Heart right ventricle (tissue), 16 donors: ENCODE results near the gene FGF14. TPM values are rescaled to one million over a fixed set of nuclear protein-coding genes. Genes with fewer than 3 reads are reported as not detected.

ENCODE experiments used
- ATAC-seq, 8 donors: fragments of 200-7000 bp; cut with Tn5 transposase; one replicate each; pipeline ENCODE4 v1.9.1; 2020; ENCODE audit warnings: mild to moderate bottlenecking in 8 of 8, moderate library complexity in 8 of 8, moderate number of reproducible peaks in 1 of 8
- DNase-seq, 2 donors: peaks; one replicate each; pipeline ENCODE4 v3.0.0-alpha.2; 2020
- H3K27ac ChIP-seq, 10 donors: fragments of 200-600 bp; sonication (generic) in 2 of 10; one replicate each; pipeline versions ENCODE4 v1.5.0 to v1.8.0; 2020 to 2022; ENCODE audit warnings: mild to moderate bottlenecking in 3 of 10
- H3K27me3 ChIP-seq, 7 donors: fragments of 200-600 bp; one replicate each; pipeline ENCODE4 v1.8.0; 2021 to 2022; ENCODE audit warnings: mild to moderate bottlenecking in 2 of 7
- H3K36me3 ChIP-seq, 9 donors: fragments of 200-600 bp; sonication (generic) in 1 of 9; one replicate each; pipeline versions ENCODE4 v1.5.0 to v1.8.0; 2020 to 2022; ENCODE audit warnings: mild to moderate bottlenecking in 2 of 9
- H3K4me1 ChIP-seq, 9 donors: fragments of 200-600 bp; sonication (generic) in 1 of 9; one replicate each; pipeline versions ENCODE4 v1.5.0 to v1.8.0; 2020 to 2022; ENCODE audit warnings: mild to moderate bottlenecking in 4 of 9
- H3K4me3 ChIP-seq, 10 donors: fragments of 200-600 bp; sonication (generic) in 2 of 10; one replicate each; pipeline versions ENCODE4 v1.5.0 to v1.8.0; 2020 to 2022; ENCODE audit warnings: mild to moderate bottlenecking in 7 of 10, moderate library complexity in 2 of 10
- H3K9me3 ChIP-seq, 11 donors: fragments of 200-600 bp in 10 of 11; sonication (generic) in 2 of 11; one replicate each; pipeline versions ENCODE4 v1.5.0 to v1.8.0; 2013 to 2022; ENCODE audit warnings: mild to moderate bottlenecking in 2 of 11, control low read depth in 1 of 11, moderate library complexity in 1 of 11
- WGBS, 2 donors: extraction: QIAGEN DNeasy Blood & Tissue Kit; methylation state at CpG; one replicate each; pipeline ENCODE4 v1.1.7; 2013; ENCODE audit warnings: inconsistent platforms in 1 of 2; 5-methylcytosine and 5-hydroxymethylcytosine counted together
- intact Hi-C, 10 donors: fragments of 100-400 bp; cut with DNase I; formaldehyde crosslinking; loops; one replicate each; pipeline versions ENCODE4 v1.11.1 to v1.14.2; 2022
- polyA plus RNA-seq, 2 donors: library from polyadenylated mRNA; stranded (reverse); fragments of 200-250 nt; gene quantifications; one replicate each; pipeline ENCODE4 v1.2.3, GENCODE V29; 2013
- total RNA-seq, 10 donors: library from RNA; stranded (reverse); fragmentation: NEBNext Ultra II Directional in 3 of 10; extraction: Animal tissue kit (Norgen Biotek cat#: 25700) in 3 of 10; gene quantifications; one replicate each; pipeline versions ENCODE4 v1.2.1 to v1.2.4, GENCODE V29; 2021 to 2023
- TF ChIP-seq, protein P1 (sequence below), 9 donors: fragments of 200-600 bp; sonication (generic) in 2 of 9; IDR thresholded peaks; one replicate each; pipeline versions ENCODE4 v1.5.0 to v1.8.0; 2021 to 2022; ENCODE audit warnings: antibody characterized with exemption in 9 of 9, mild to moderate bottlenecking in 5 of 9, moderate library complexity in 1 of 9
- donor health status: Arrhythmogenic right ventricular cardiomyopathy.
- donor health status: ischemic (EF 13 %, LVEDD 7.1; RV severe dilation, severe dysfunction).
- donor health status: healthy with polysubstance abuse.
- donor health status: DM: no; HTN: yes; CAD: no.
- donor health status: DM: no; HTN: no; CAD: no.
- donor health status: ischemic (EF 25% LVEDD 6.9; RV normal size, moderate dysfunction).
- donor health status: ischemic (EF 25% LVEDD 5.7; RV mildly dilated, moderate dysfunction).
- donor health status: healthy.
- donor health status: DM: yes; HTN: yes; CAD: no.
- donor health status: Ischemic cardiomyopathy.
- donor health status: ischemic (EF 35%, LVEDD 5.7; RV mildly dilated, moderate dysfunction).
- donor health status: nonischemic (EF 11% LVEDD 7.7; RV severe dilation, severe dysfunction).
- donor health status: DM: yes; HTN: yes; CAD: no.
- donor health status: PGD.
- donor health status: ischemic (EF 29% LVEDD 5.4; RV normal size, mild dysfunction).
- donor health status: nonischemic (EF 23%, LVEDD 6.1; RV moderate dilation, normal function).

Gene FGF14
- total and polyA plus RNA-seq, 12 donors = 0.20 to 7.8 (median 5.3) TPM

DNA sequence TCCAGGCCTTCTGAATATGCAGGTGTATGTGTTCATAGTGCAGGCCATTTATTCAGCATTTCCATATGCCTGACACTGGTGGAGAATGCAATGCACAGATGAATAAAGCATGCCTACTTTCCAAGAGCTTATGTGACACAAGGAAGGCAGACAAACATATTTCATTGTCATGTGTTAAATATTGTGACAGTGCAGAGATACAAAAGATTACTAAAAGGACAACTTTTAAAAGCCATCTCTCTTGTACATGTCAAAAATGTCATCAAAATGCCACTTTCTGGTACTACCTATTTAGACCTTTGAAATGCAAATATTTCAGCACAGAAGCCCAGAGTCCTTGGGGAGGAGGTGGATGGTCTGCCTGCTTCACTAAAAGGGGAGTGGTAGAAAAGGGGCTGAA lies 254.5 kb downstream of the FGF14 start:
- DNase-seq (no peak), ATAC-seq (no peak)
- H3K4me3 ChIP-seq = no peak overlapping the region
- no peaks in the 10 kb centered on the region for H3K36me3 ChIP-seq
- H3K27me3 ChIP-seq = no peaks in the 10 kb centered on the region
- no peak overlapping the region for H3K27ac ChIP-seq
- TF ChIP-seq, protein P1, sequence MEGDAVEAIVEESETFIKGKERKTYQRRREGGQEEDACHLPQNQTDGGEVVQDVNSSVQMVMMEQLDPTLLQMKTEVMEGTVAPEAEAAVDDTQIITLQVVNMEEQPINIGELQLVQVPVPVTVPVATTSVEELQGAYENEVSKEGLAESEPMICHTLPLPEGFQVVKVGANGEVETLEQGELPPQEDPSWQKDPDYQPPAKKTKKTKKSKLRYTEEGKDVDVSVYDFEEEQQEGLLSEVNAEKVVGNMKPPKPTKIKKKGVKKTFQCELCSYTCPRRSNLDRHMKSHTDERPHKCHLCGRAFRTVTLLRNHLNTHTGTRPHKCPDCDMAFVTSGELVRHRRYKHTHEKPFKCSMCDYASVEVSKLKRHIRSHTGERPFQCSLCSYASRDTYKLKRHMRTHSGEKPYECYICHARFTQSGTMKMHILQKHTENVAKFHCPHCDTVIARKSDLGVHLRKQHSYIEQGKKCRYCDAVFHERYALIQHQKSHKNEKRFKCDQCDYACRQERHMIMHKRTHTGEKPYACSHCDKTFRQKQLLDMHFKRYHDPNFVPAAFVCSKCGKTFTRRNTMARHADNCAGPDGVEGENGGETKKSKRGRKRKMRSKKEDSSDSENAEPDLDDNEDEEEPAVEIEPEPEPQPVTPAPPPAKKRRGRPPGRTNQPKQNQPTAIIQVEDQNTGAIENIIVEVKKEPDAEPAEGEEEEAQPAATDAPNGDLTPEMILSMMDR (IDR thresholded peaks at IDR 0.05) = no peak
- intact Hi-C loops = loop anchor here in 4 of 10 donors (10.0 kb wide), 2 partner anchors 307 to 407 kb away; no protein-coding TSS in a partner anchor
- H3K4me1 ChIP-seq = no peaks in the 10 kb centered on the region
- H3K9me3 ChIP-seq = no peaks in the 10 kb centered on the region

DNA sequence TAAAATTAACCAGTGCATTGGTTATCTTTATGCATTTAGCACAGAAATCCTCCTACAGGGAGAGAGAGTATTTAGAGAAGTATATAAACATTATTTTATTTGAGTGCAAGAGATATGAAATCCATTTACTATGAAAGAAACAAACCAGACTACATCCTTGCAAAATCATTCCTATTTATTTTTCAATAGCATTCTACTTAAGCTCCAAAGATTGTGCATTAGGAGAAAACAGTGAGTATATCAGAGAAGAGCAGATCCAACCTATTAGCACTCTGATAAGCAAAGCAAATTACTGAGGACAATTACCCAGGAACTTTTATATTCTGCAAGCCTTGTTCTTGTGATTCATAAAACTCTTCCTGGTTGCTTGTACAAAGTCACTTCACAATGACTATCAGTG lies 256.1 kb downstream of the FGF14 start:
- TF ChIP-seq, protein P1 (IDR thresholded peaks at IDR 0.05) = no peak
- Histone ChIP-seq H3K27ac (no peak overlapping the region), H3K9me3 (no peaks in the 10 kb centered on the region), H3K36me3 (no peaks in the 10 kb centered on the region), H3K4me3 (no peak overlapping the region), H3K4me1 (peaks cover 0 to 13% (median 0%) of the 10 kb centered on the region in 9 donors), H3K27me3 (no peaks in the 10 kb centered on the region)
- intact Hi-C loops = loop anchor here in 4 of 10 donors (10.0 kb wide), 2 partner anchors 309 to 409 kb away; no protein-coding TSS in a partner anchor
- ATAC-seq = no peak
- no peak for DNase-seq

DNA sequence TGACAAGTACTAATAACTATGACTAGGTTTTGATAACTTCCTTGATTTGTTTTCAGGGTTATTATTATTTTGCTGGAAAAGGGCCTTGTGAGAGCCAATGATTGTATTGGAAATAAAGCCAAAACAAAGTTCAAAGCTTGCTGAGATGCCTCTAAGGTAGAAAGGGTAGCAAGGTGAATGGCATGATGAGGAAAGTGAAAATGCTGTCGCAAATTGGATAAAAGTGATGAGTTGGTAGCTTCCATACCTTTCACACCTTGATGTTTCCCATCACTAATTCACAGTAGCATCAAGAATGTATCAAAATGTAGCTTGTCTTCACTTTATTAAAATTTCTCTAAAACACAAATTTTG lies 259.4 kb downstream of the FGF14 start:
- intact Hi-C loops = loop anchor here in 7 of 10 donors (5.0 to 10.0 kb wide), 6 partner anchors 200 to 415 kb away; no protein-coding TSS in a partner anchor
- H3K27me3 ChIP-seq = no peaks in the 10 kb centered on the region
- TF ChIP-seq, protein P1 (IDR thresholded peaks at IDR 0.05) = no peak
- no peak overlapping the region for H3K27ac ChIP-seq
- ATAC-seq = no peak
- no peak for DNase-seq
- no peaks in the 10 kb centered on the region for H3K9me3 ChIP-seq
- H3K4me3 ChIP-seq = no peak overlapping the region
- peaks cover 0 to 13% (median 0%) of the 10 kb centered on the region in 9 donors for H3K4me1 ChIP-seq
- no peaks in the 10 kb centered on the region for H3K36me3 ChIP-seq
- 76 to 78% methylated on average over 1 of the region's 1 CpG for WGBS, 2 donors

DNA sequence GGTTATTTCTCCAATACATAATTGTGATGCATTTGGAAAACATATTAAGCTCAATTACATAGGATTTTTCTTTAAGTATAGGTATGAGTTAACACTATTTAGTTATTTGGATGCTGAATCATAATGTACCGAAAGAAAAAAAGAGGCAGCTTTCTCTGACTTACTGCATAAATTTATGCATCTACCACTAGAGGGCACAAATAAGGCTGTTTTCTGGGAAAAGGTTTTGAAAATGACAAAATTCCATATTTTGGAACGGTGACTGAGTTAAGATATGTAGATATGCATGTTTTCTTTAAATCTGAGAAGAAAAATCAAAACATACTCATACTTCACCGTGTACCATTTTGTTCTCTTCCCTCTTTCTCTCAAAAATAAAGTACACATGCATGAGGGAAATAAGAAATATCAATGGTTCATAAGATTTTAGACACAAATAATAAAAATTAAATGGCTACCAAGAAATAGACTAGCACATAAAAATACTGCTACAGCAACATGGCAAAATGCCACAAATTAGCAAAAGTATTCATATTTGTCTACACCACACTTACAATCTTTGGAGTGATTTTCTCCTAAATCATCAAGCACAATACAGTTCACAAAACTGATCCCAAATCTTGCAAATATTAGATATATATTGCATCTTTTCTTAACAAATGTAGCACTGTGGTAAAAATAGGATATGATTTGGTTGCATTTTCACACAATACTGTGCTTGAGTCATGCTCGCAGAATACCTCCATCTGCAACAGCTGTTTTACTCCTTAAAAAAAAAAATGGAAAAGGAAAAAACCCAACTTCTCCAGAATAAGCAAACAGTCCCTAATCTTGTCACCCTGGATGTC lies 260.0 kb downstream of the FGF14 start:
- ATAC-seq (peak in 3 of 8 donors; percentile 28 to 52 (median 38)), DNase-seq (no peak)
- 31 to 38% methylated on average over 4 of the region's 4 CpGs for WGBS, 2 donors
- no peak overlapping the region for H3K4me3 ChIP-seq
- no peaks in the 10 kb centered on the region for H3K36me3 ChIP-seq
- H3K4me1 ChIP-seq = peaks cover 0 to 18% (median 0%) of the 10 kb centered on the region in 9 donors
- H3K27ac ChIP-seq = peak overlapping the region in 2 of 10 donors; percentile 4 to 9
- H3K9me3 ChIP-seq = no peaks in the 10 kb centered on the region
- H3K27me3 ChIP-seq = no peaks in the 10 kb centered on the region
- intact Hi-C loops = loop anchor here in 7 of 10 donors (5.0 to 10.0 kb wide), 6 partner anchors 200 to 415 kb away; no protein-coding TSS in a partner anchor
- TF ChIP-seq, protein P1 (IDR thresholded peaks at IDR 0.05) = peak; percentile 45 to 78 (median 65)
